ENCODE measurements around the gene LIMS1. TPM values are rescaled to one million over a fixed set of nuclear protein-coding genes. Genes with fewer than 3 reads are reported as not detected.
"Not testable (repeated sequence)": the region's sequence is repeated elsewhere in the genome, so short reads cannot be mapped to it uniquely, and the experiment has no call there.

The LIMS1 gene
- total RNA-seq, 2 donors from 2014 or later: 141 to 233 TPM

DNA sequence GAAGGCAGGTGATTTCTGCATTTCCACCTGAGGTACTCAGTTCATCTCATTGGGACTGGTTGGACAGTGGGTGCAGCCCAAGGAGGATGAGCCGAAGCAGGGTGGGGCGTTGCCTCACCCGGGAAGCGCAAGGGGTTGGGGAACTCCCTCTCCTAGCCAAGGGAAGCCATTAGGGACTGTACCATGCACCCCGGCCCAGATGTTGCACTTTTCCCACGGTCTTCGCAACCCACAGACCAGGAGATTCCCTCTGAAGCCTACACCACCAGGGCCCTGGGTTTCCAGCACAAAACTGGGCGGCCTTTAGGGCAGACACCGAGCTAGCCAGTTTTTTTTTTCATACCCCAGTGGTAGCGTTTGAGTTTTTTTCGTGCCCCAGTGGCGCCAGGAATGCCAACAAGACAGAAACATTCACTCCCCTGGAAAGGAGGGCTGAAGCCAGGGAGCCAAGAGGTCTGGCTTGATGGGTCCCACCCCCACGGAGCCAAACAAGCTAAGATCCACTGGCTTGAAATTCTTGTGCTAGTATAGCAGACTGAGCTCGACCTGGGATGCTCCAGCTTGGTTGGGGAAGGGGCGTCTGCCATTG, 109.1 kb downstream of the LIMS1 start:
- Mint-ChIP-seq H3K27ac (peak overlapping the region; percentile 70), H3K4me1 (peaks cover 44% of the 10 kb centered on the region), H3K4me3 (no peak overlapping the region), H3K27me3 (no peaks in the 10 kb centered on the region), H3K36me3 (ENCODE audit: low read depth) (peaks cover 5% of the 10 kb centered on the region)
- DNase-seq: no peak
- H3K9me3 ChIP-seq (ENCODE audit: control insufficient read depth, low read length, poor library complexity, severe bottlenecking): no peaks in the 10 kb centered on the region
- ATAC-seq: no peak

- H3K9me3 ChIP-seq (ENCODE audit: control insufficient read depth, low read length, poor library complexity, severe bottlenecking); ATAC-seq; H3K4me3 Mint-ChIP-seq; H3K36me3 Mint-ChIP-seq (ENCODE audit: low read depth); H3K27me3 Mint-ChIP-seq; DNase-seq: not testable (repeated sequence)
- H3K4me1 Mint-ChIP-seq: peaks cover 48% of the 10 kb centered on the region
- peak overlapping the region; percentile 70 for H3K27ac Mint-ChIP-seq
Measured at GRCh38 chr2:108643862-108644261, 109.6 kb downstream of the LIMS1 start.

DNA sequence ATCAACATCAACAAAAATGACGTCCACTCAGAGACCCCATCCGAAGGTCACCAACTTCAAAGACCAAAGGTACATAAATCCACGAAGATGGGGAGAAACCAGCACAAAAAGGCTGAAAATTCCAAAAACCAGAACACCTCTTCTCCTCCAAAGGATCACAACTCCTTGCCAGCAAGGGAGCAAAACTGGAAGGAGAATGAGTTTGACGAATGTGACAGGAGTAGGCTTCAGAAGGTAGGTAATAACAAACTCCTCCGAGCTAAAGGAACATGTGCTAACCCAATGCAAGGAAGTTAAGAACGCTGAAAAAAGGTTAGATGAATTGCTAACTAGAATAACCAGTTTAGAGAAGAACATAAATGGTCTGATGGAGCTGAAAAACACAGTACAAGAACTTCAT, 110.2 kb downstream of the LIMS1 start:
- not testable (repeated sequence) for H3K27me3 Mint-ChIP-seq; ATAC-seq; H3K36me3 Mint-ChIP-seq (ENCODE audit: low read depth); H3K4me3 Mint-ChIP-seq; DNase-seq; H3K9me3 ChIP-seq (ENCODE audit: control insufficient read depth, low read length, poor library complexity, severe bottlenecking)
- H3K27ac Mint-ChIP-seq: peak overlapping the region; percentile 70
- peaks cover 54% of the 10 kb centered on the region for H3K4me1 Mint-ChIP-seq

DNA sequence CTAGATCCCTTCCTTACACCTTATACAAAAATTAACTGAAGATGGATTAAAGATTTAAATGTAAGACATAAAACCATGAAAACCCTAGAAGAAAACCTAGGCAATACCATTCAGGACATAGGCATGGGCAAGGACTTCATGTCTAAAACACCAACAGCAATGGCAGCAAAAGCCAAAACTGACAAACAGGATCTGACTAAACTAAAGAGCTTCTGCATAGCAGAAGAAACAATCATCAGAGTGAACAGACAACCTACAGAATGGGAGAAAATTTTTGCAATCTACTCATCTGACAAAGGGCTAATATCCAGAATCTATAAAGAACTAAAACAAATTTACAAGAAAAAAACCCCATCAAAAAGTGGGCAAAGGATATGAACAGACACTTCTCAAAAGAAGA, 114.5 kb downstream of the LIMS1 start:
- H3K4me3 Mint-ChIP-seq; DNase-seq; H3K9me3 ChIP-seq (ENCODE audit: control insufficient read depth, low read length, poor library complexity, severe bottlenecking); H3K27me3 Mint-ChIP-seq; H3K36me3 Mint-ChIP-seq (ENCODE audit: low read depth); ATAC-seq: not testable (repeated sequence)
- H3K27ac Mint-ChIP-seq: peak overlapping the region; percentile 67
- H3K4me1 Mint-ChIP-seq: peaks cover 56% of the 10 kb centered on the region

- not testable (repeated sequence) for H3K9me3 ChIP-seq (ENCODE audit: control insufficient read depth, low read length, poor library complexity, severe bottlenecking); H3K36me3 Mint-ChIP-seq (ENCODE audit: low read depth); DNase-seq; ATAC-seq; H3K27me3 Mint-ChIP-seq
- H3K4me3 Mint-ChIP-seq: peak overlapping the region; percentile 19
- H3K4me1 Mint-ChIP-seq: peaks cover 52% of the 10 kb centered on the region
- peak overlapping the region; percentile 72 for H3K27ac Mint-ChIP-seq
Measured at GRCh38 chr2:108650465-108650864, 116.2 kb downstream of the LIMS1 start.

DNA sequence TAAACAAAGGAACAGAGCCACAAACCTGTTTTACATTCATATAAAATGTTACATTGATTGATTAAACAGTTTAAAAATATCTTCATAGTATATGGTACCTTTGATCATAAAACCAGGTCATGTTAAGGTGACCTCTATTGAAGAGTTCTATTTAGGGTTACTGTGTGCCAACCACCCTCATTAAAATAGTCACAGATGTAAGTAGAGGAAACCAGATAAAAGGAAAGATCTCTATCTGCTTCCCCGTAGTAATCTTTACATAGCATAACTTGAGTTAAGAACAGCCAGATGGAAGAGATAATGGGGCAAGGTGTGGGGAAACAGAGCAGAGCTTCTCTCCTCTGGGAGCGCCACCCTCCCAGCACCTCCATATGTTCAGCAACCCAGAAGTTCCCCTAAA, 117.2 kb downstream of the LIMS1 start:
- not testable (repeated sequence) for DNase-seq; H3K9me3 ChIP-seq (ENCODE audit: control insufficient read depth, low read length, poor library complexity, severe bottlenecking); H3K36me3 Mint-ChIP-seq (ENCODE audit: low read depth); H3K27me3 Mint-ChIP-seq
- peaks cover 42% of the 10 kb centered on the region for H3K4me1 Mint-ChIP-seq
- peak; percentile 82 for ATAC-seq
- H3K4me3 Mint-ChIP-seq: peak overlapping the region; percentile 68
- peak overlapping the region; percentile 72 for H3K27ac Mint-ChIP-seq

GRCh38 chr2:108652187-108652931, 118.1 kb downstream of the LIMS1 start:
- not testable (repeated sequence) for H3K9me3 ChIP-seq (ENCODE audit: control insufficient read depth, low read length, poor library complexity, severe bottlenecking); H3K27ac Mint-ChIP-seq; H3K27me3 Mint-ChIP-seq; H3K36me3 Mint-ChIP-seq (ENCODE audit: low read depth)
- peaks cover 37% of the 10 kb centered on the region for H3K4me1 Mint-ChIP-seq
- peak overlapping the region; percentile 73 for H3K4me3 Mint-ChIP-seq
- peak; percentile 77 for ATAC-seq
- peak in 1 of 3 donors; percentile 26 for DNase-seq

GRCh38 chr2:108653425-108653824, 119.2 kb downstream of the LIMS1 start:
- not testable (repeated sequence) for H3K27me3 Mint-ChIP-seq, ATAC-seq

DNA sequence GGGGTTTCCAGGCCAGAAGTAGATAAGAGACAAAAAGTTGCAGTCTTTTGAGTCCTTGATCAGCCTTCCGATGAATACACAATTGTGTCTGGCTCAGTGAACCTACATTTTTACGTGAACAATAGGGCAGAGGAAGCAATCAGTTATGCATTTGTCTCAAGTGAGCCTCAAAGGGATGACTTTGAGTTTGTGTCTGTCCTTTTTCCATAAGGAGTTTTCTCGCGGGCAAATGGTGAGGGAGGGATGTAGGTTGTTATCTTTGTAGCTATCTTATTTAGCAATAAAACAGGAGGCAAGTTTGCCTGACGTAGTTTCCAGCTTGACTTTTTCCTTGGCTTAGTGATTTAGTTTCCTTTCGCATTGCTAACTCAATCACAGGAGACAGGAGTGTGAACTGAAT, 119.6 kb downstream of the LIMS1 start:
- not testable (repeated sequence) for H3K36me3 Mint-ChIP-seq (ENCODE audit: low read depth); H3K27me3 Mint-ChIP-seq; DNase-seq; H3K4me3 Mint-ChIP-seq; H3K9me3 ChIP-seq (ENCODE audit: control insufficient read depth, low read length, poor library complexity, severe bottlenecking); ATAC-seq
- Mint-ChIP-seq H3K4me1 (peaks cover 23% of the 10 kb centered on the region), H3K27ac (peak overlapping the region; percentile 16)

More at GRCh38 chr2:108653425-108653824, 119.2 kb downstream of the LIMS1 start:
- H3K9me3 ChIP-seq (ENCODE audit: control insufficient read depth, low read length, poor library complexity, severe bottlenecking); DNase-seq; H3K36me3 Mint-ChIP-seq (ENCODE audit: low read depth); H3K4me3 Mint-ChIP-seq: not testable (repeated sequence)
- H3K4me1 Mint-ChIP-seq: peaks cover 27% of the 10 kb centered on the region
- peak overlapping the region; percentile 16 for H3K27ac Mint-ChIP-seq

GRCh38 chr2:108654521-108655125, 120.4 kb downstream of the LIMS1 start:
- H3K4me3 Mint-ChIP-seq; ATAC-seq; H3K36me3 Mint-ChIP-seq (ENCODE audit: low read depth); H3K9me3 ChIP-seq (ENCODE audit: control insufficient read depth, low read length, poor library complexity, severe bottlenecking); DNase-seq; H3K27me3 Mint-ChIP-seq: not testable (repeated sequence)
- peaks cover 16% of the 10 kb centered on the region for H3K4me1 Mint-ChIP-seq
- peak overlapping the region; percentile 16 for H3K27ac Mint-ChIP-seq

DNA sequence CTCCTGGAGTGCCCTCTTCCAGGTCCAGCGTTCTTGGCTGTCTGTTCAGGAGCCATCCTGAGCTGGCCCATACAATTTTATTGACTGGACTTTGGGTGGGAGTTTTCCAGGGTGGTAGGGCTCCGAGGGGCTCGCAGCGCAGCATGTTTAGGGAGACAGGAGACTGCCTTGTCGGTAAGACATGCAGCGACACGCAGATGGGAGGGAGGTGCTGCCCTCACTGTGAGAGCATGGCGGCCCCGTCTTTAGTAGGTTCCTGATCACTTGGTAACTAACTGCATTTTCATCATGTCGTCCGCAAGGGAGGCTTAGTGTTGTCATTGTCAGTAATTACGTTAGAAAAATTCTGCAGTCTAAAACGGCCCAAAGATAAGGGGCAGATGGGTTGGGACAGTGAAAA, 121.0 kb downstream of the LIMS1 start:
- H3K36me3 Mint-ChIP-seq (ENCODE audit: low read depth); H3K27ac Mint-ChIP-seq; ATAC-seq; H3K27me3 Mint-ChIP-seq; H3K4me3 Mint-ChIP-seq; DNase-seq; H3K9me3 ChIP-seq (ENCODE audit: control insufficient read depth, low read length, poor library complexity, severe bottlenecking): not testable (repeated sequence)
- H3K4me1 Mint-ChIP-seq: peaks cover 16% of the 10 kb centered on the region

GRCh38 chr2:108656282-108656681, 122.0 kb downstream of the LIMS1 start:
- not testable (repeated sequence) for H3K4me3 Mint-ChIP-seq; H3K36me3 Mint-ChIP-seq (ENCODE audit: low read depth); ATAC-seq; H3K9me3 ChIP-seq (ENCODE audit: control insufficient read depth, low read length, poor library complexity, severe bottlenecking); DNase-seq; H3K4me1 Mint-ChIP-seq; H3K27me3 Mint-ChIP-seq; H3K27ac Mint-ChIP-seq

- not testable (repeated sequence) for H3K9me3 ChIP-seq (ENCODE audit: control insufficient read depth, low read length, poor library complexity, severe bottlenecking); H3K4me3 Mint-ChIP-seq; H3K27me3 Mint-ChIP-seq; H3K4me1 Mint-ChIP-seq; H3K36me3 Mint-ChIP-seq (ENCODE audit: low read depth); DNase-seq; ATAC-seq; H3K27ac Mint-ChIP-seq
Measured at GRCh38 chr2:108657517-108657916, 123.2 kb downstream of the LIMS1 start.
